HTR-8/SVneo (cell line): ENCODE data around the gene SLC2A6.
"Not testable (repeated sequence)": the region's sequence is repeated elsewhere in the genome, so short reads cannot be mapped to it uniquely, and the experiment has no call there.

Experiments
- DNase-seq: peaks from one replicate; pipeline ENCODE4 v3.0.0; 2011; ENCODE audit warnings: low spot score, mixed read lengths; ENCODE audit not compliant: insufficient read length
- FAIRE-seq: peaks from 2 replicates; lab custom pipeline; 2011; peaks lifted over from hg19 to GRCh38; lab: Jason Lieb, UNC

Gene SLC2A6

DNA sequence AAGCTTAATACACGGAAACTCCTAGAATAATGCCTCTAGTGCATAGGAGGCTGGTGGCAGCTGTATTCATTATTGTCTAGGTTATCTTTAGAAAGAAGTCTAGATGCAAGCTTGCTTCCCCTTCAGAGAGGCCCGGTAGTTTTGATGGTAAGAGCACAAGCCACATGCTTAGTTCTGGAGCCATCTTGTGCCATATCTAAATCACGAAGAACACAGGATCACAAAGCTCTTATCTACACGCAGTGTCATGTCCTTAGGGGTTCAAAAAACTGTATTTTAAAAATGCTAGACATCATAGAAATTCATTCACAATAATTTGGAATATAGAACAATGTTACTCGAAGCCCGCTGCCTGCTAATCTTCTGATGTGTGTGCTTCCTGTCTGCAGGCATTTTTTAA, 12.9 kb downstream of the SLC2A6 start:
- DNase-seq, result no peak
- FAIRE-seq, result no peak

DNA sequence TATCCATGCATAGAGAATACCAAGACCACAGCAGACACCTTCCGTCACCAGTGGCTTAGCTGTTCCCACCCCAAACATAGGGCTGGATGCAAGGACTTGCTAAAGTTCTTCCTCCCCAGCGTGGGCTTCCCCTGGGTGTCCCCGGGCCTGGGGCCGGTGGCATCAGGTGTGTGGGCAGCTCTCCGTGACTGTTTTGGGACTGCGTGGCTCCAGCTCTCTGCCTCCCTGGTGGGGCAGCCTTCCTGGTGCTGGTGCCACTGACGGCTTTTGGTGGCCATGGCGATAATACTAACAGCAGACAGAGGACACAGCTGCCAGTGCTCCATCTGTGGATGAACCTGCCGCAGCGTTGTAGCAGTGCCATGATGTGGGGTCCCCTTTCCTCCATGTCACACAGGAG, 14.3 kb downstream of the SLC2A6 start:
- FAIRE-seq, result no peak
- DNase-seq, result no peak

DNA sequence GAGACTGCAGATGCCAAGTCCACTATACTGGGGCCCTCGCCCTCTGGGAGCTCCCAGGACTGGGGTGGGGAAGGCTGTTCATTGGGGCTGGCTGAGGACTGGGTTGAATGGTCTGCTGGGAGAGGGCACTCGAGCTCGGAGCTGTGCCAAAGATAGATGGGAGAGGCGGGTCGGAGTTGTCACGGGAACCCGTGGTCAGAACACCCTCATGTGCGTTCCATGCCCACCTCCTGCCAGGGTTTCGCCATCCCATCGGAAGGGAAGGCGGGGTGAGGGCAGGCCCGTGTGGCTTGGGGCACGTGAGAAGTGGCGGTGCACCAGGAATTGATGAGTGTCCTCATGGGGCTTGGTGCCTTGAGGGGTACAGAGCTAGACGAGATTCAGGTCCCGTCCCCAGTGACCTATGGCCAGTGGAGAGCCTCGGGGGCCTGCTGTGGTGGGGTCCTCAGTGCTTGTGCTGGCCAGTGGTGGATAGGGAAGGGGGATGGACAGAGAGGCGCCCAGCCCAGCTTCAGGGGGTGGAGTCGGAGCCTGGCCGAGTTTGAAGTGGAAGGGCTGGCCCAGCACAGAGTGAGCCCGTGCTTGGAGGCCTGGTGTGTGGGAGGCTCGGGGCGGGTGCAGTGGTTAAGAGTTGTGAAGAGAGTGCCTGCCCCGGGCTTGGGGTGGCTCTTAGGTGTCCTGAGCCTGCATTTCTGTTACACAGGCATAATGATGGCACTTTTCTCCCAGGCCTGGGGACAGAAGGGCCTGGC, 14.9 kb downstream of the SLC2A6 start:
- FAIRE-seq (no peak), DNase-seq (no peak)

DNA sequence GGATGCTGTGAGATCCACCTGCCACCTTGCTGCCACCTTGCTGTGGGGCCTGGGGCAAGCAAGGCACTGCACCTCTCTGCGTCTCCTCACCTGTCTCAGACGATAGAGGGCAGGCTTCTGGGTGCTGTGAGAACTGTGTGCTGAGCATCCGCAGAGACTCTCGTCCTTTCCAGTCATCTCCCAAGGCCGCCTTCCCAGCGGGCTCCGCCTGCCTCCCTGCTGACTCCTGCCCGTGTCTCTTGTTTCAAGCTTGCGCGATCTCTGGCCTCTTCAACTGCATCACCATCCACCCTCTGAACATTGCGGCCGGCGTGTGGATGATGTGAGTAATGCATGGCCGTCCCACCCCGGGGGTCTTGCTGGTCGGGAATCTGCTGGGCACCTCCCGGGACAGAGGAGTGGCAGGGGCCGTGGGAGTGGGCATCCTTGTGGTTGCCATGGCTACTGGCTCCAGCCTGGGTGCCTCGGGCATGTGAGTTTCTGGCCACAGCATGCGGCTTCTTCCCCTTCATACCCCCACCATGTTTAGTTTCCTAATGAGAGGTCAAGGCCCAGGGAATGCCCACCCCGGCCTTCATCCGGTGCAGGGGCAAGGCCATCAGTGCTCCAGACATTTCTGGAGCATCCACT, 15.6 kb downstream of the SLC2A6 start:
- no peak for FAIRE-seq
- DNase-seq, result no peak

DNA sequence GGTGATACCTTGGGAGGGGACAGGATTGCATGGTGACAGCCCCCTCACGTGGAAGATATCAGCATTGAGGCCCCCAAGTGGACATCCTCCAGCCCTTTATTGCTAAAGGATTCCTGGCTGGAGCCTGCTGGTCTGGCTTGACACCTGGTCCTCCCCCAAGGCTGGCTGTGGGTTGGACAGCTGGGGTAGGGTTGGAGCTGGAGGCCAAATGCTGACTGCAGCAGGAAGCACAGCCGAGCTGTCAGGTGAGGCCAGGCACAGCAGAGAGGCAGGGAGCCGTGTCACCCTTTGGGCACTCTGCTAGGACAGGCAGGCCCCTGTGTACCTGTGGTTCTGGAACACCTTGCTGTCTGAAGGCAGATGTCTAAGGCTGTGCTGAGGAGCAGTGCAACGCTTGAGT, 16.9 kb downstream of the SLC2A6 start:
- no peak for FAIRE-seq

DNA sequence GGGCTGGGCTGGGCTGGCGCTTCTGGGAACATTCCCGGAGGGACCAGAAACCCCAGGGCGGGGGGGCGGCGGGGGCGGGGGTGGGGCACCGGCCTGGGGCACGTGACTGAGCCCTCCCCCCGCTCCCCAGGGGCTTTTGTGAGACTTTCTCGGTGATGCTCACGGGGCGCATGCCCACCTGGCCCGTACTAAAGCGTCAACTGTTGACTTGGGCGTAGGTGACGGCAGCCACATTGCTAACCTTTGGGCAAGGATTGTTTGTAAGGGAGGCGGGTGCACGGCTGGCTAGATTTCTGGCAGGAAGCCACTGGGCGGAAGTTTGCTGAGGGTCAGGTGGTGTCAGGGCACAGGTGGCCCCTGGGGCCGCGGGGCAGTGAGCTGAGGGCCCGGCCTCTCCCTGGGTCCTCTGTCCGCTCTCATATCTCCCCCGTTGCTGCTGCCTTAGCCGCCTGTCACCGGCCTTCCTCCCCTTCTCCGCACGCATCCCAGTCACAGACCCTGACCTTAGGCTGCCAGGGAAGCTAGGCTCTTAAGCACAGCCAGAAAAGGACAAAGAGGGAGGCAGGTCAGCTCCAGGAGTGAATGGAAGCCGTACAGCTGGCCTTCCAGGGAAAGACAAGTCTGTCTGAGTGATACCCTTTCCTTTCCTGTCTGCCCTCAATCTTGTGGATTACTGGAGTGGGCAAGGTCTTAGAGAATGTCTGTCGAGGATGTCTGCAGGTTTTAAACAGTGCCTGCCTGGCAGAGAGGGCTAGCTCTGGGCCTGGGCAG, 18.3 kb downstream of the SLC2A6 start:
- no peak for DNase-seq
- FAIRE-seq, result no peak

More for the DNA sequence above, 16.9 kb downstream of the SLC2A6 start:
- DNase-seq, result no peak

DNA sequence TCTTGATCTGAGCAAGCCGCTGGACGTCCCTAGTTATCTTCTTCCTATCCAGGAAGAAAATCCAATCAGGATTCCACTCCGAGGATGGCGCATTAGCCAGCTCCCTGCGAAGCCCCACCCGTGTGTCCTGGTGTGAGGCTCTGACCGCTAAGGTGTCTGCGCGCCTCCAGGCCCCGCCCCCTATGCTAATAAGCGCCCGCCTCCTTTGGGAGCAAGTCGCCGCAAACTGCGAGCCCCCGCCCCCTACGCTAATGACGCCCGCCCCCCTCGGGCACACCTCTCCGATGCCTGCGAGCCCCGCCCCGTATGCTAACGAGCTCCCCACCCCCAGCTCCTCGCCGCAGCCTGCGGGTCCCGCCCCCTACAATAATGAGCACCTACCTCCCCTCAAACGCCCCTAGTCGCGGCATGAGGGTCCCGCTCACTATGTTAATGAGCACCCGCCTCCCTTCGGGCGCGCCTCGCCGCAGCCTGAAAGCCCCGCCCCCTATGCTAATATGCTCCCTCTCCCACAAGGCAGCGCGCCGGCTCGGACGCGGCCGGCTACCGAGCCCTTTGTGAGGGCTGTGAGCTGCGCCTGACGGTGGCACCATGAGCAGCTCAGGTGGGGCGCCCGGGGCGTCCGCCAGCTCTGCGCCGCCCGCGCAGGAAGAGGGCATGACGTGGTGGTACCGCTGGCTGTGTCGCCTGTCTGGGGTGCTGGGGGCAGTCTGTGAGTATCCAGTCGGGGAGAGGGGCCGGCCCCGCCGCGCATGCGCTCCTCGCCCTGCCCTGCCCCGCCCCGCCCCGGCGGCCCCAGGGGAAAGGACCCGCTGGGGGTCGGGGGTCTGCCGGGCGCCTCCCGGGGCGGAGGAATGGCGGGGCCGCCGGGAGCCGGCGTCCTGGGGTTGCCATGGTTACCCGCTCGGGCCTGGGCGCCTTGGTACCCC, 19.2 kb downstream of the SLC2A6 start, which contains the start of gene CACFD1:
CACFD1 (plus strand) TSS at position 503 of the 929 bp plus-strand sequence; CDS start at position 592, 89 bp downstream.
- peak; percentile 36 for FAIRE-seq
- peak; percentile 95 for DNase-seq

DNA sequence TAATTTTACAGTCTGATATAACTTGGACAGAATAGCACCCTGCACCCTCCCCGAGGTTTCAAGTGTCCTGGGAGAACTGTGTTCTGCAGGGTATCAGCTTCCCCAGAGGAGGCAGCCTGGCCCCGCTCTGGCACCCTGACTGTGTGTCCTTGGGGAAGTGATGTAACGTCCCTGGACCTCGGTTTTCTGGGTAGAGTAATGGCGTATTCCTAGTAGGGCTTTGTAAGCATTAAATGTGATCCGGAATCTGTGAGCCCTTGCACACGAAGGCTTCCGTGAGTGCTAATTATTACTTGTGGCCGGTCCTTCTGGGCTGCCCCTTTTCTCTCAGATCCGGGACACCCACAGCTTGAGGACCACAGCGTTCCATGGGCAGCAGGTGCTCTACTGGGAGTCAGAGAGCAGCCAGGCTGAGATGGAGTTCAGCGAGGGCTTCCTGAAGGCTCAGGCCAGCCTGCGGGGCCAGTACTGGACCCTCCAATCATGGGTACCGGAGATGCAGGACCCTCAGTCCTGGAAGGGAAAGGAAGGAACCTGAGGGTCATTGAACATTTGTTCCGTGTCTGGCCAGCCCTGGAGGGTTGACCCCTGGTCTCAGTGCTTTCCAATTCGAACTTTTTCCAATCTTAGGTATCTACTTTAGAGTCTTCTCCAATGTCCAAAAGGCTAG, 20.1 kb downstream of the SLC2A6 start:
- FAIRE-seq, result no peak
- DNase-seq, result no peak

DNA sequence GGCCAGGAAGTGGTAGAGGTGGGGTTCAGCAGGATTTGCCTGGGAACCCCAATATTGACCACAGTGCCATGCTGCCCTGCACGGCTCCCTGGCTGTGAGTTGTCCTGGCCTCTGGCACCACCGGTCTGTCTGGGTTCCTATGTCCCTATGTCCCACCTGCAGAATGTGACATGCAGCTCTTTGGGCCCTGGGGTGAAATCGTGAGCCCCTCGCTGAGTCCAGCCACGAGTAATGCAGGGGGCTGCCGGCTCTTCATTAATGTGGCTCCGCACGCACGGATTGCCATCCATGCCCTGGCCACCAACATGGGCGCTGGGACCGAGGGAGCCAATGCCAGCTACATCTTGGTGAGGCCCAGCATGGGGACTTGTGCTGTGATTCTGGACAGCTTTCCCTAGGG, 21.2 kb downstream of the SLC2A6 start:
- DNase-seq (no peak), FAIRE-seq (no peak)

DNA sequence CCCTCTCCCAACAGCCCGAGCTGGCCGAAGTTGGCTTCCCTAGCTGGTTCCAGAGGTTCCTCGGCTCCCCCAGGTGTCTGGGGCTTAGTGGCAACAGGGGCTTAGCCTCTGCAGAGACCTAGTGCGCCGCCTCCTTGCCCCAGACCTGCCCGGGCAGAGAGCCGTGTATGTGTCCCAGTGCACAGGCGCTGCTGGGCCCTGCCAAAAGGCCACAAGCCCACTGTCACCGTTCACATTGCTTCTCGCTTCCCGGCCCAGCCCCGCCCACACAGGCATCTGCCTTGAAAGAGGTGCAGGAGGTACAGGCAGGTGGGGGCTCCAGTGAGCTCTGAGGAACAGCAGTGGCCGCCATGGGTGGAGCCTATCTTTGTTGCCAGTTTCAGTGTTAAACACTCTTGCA, 21.7 kb downstream of the SLC2A6 start:
- FAIRE-seq (no peak), DNase-seq (no peak)

DNA sequence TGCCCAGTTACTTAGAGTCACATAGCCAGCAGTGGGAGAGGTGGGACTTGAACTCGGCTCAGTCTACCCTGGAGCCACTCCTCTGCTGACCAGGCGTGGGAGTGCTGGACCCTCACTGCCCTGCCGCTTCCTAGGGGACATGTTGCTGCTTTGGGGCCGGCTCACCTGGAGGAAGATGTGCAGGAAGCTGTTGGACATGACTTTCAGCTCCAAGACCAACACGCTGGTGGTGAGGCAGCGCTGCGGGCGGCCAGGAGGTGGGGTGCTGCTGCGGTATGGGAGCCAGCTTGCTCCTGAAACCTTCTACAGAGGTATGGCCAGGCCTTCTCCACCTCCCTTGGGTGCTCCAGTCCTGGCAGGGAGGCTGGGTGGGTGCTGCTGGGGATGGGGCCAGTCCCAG, 22.5 kb downstream of the SLC2A6 start:
- FAIRE-seq (no peak), DNase-seq (no peak)

DNA sequence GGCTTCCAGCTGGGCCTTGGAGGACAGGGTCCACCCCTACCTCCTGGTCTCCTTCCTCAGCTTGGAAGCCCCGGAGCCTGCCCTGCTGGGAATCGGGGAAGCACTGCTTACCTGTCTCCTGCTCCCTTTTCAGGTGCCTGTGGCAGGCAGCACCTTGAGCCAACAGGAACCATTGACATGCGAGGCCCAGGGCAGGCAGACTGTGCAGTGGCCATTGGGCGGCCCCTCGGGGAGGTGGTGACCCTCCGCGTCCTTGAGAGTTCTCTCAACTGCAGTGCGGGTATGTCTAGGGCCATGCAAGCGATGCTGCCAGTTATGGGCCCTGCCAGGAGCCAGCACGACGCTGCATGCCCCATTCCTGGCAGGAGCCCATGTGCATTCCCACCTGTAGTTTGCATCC, 23.0 kb downstream of the SLC2A6 start:
- DNase-seq (no peak), FAIRE-seq (no peak)

DNA sequence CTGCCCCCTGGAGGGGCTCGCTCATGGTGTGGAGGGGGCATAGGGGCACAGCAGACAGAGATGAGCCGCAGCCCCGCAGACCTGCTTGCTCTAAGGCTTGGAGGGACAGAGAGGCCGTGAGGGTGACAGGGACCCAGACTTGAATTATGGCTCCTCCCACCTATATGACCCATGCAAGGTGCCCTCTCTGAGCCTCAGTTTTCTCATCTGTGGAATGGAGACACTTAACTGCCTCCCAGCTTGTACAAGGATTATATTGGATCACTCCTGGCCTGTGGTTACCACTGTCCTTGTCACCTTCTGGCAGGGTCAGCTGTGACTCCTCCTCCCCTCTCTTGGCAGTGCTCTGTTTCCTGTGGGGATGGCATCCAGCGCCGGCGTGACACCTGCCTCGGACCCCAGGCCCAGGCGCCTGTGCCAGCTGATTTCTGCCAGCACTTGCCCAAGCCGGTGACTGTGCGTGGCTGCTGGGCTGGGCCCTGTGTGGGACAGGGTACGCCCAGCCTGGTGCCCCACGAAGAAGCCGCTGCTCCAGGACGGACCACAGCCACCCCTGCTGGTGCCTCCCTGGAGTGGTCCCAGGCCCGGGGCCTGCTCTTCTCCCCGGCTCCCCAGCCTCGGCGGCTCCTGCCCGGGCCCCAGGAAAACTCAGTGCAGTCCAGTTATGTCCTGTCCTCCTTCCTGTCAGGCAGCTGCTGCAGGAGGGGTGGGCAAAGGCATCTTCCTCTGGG, 23.8 kb downstream of the SLC2A6 start:
- FAIRE-seq (no peak), DNase-seq (no peak)

DNA sequence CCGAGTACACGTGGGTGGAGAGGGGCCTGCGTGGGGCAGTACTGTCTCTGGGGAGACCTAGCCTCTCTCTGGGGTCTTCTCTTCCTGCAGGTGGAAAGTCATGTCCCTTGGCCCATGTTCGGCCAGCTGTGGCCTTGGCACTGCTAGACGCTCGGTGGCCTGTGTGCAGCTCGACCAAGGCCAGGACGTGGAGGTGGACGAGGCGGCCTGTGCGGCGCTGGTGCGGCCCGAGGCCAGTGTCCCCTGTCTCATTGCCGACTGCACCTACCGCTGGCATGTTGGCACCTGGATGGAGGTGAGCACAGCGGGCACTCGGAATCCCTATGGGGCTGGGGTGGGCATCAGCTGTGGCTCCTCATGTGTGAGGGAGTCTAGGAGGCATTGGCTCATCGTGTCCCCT, 24.6 kb downstream of the SLC2A6 start:
- FAIRE-seq (no peak), DNase-seq (no peak)

DNA sequence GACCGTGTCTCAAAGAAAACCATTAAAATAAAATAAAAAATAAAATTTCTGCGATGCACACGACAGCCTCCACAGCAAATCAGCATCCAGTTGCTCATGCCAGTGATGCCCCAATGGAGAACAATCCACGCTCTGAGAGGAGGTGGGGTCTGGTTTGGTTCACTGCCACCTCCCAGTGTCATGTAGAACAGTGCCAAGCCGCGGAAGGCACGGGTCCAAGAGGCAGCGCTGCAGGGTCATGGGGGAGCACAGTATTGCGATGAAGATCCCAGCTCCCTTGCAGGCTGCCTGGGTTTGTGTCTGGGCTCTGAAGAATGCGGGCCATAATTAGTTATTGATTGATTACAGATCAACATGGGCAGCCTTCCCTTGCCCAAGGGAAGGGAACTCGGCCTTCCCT, 25.2 kb downstream of the SLC2A6 start:
- FAIRE-seq (no peak), DNase-seq (no peak)

DNA sequence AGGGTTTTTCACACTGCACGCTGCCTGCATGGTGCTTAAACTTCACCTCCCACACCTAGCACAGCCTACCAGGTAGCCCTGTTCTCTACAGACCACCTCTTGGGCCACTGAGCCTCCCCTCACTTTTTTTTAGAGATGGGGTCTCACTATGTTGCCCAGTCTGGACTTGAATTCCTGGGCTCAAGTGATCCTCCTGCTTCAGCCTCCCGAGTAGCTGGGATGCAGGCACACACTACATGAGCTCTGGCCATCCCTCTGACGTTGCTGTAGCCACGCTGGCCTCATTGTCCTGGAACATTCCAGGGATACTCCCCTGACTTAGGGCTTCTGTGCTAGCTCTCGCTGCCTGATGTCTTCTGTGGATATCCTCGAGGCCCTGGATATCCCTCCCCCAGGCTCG, 26.3 kb downstream of the SLC2A6 start:
- DNase-seq, result no peak

DNA sequence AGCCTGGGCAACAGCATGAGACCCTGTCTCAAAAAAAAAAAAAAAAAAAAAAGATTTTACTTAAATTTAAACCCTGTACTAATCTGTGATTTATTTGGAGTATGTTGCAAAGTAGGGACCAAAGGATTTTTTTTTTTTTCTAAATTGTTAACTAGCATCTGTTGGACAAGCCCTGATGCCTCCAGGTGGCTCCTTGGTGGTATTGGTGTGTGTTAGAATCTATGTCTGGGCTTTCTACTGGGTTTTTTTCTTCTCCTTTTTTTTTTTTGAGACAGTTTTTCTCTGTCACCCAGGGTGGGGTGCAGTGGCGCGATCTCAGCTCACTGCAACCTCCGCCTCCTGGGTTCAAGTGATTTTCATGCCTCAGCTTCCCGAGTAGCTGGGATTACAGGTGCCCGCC, 27.0 kb downstream of the SLC2A6 start:
- not testable (repeated sequence) for FAIRE-seq

More for the DNA sequence above, 26.3 kb downstream of the SLC2A6 start:
- FAIRE-seq, result no peak

DNA sequence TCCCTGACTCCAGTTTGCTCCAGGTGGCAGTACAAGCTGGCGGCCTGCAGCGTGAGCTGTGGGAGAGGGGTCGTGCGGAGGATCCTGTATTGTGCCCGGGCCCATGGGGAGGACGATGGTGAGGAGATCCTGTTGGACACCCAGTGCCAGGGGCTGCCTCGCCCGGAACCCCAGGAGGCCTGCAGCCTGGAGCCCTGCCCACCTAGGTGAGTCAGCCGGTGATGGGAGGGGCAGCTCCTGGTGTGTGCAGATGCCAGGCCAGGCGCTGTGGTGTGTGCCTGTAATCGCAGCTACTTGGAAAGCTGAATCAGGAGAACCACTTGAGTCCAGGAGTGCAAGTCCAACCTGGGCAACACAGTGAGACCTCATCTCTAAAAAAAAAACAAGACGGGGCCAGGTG, 29.1 kb downstream of the SLC2A6 start:
- no peak for DNase-seq
- no peak for FAIRE-seq

More for the DNA sequence above, 27.0 kb downstream of the SLC2A6 start:
- DNase-seq, result not testable (repeated sequence)

DNA sequence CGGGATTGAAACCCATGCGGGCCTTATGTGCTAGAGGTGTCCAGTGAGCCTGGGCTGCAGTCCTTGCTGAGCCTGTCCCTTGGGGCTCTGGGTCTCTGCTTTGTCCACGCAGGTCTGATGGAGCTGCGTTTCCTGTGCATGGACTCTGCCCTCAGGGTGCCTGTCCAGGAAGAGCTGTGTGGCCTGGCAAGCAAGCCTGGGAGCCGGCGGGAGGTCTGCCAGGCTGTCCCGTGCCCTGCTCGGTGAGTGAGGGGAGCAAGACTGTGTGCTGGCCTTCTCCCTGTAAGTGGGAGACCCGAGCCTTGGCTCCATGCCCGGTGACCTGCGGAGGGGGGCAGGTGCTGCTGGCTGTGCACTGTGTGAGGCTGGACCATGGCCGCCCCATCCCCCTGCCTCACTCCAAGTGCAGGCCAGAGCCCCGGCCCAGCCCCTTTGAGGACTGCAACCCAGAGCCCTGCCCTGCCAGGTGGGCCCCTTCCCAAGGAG, 30.4 kb downstream of the SLC2A6 start:
- DNase-seq, result no peak
- FAIRE-seq, result no peak
